GM19452 (cell line): ENCODE data around the gene TNXB.
"Not testable (repeated sequence)": the region's sequence is repeated elsewhere in the genome, so short reads cannot be mapped to it uniquely, and the experiment has no call there.

Experiments
- ATAC-seq: cut with Tn5 transposase; IDR thresholded peaks from one replicate; pipeline ENCODE4 v1.9.1; 2021; ENCODE audit not compliant: unreplicated experiment

The TNXB gene

DNA sequence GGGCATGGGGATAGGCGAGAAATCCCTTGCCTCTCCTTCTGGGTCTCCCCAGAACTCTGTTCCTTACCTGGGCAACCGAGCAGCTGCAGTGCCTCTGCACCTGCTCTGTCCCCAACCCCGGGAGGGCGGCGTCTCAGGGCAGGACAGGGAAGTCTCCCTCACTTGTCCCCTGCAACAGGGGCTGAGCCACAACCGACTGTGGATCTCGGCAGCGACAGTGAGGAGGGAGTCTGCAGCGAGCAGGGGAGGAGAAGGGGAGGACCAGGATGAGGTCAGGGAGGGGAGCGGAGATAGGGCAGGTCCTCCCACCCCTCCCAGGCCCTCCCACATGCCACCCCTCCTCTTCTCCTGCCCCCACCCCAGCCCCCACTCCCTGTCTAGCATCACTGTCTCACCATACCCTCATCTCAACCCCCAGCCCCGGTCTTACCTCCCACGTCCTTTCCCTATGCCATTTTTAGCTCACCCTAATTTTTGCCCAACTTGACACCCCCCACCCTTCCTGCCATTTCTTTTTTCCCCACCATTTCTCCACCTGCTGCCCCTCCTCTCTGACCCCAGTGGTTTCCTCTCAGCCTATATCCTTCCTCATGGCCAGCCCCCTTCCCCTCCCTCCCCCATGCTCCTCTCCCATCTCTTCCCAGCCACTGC lies at the start of gene TNXB:
Gene TNXB, minus strand, starts transcription at position 225 of the 651 bp plus-strand sequence. CDS start 11,140 bp downstream, outside the sequence.
- ATAC-seq = no peak

DNA sequence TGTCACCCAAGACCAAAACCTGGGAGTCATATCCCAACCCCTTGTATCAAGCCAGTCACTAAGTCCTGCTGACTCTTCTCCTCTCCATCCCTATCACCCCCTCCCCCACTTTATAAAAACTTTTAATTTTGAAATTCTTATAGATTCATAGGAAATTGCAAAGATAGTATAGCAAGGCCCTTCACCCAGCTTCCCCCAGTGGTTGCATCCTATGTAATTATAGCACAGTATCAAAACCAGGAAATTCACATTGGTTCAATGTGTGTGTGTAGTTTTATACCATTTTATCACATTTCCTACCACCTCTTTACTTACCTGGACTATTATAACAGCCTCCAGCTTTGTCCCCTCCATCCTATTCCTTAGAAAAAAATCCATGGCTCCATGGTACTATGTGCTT lies 48.9 kb upstream of the TNXB start:
- ATAC-seq = no peak

GRCh38 chr6:32156891-32157290 lies 47.8 kb upstream of the TNXB start:
- no peak for ATAC-seq

DNA sequence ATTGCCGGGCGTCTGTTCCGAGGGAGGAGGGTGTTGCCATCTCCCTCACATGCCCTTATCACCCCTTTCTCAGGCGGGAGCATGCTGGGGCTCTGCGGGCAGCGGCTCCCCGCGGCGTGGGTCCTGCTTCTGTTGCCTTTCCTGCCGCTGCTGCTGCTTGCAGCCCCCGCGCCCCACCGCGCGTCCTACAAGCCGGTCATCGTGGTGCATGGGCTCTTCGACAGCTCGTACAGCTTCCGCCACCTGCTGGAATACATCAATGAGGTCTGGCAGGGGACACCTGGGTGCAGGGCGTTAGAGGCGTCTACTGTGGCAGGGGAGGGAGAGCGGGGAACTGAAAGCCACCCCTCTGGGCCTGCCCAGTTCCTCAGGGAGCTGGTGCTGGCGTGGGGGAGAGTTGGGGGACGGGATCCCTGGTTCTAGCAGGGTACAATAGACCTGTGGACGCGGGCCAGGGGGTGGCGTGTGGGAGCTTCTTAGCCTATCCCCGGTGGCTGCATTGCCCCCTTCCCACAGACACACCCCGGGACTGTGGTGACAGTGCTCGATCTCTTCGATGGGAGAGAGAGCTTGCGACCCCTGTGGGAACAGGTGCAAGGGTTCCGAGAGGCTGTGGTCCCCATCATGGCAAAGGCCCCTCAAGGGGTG lies 45.5 kb upstream of the TNXB start:
- no peak for ATAC-seq

GRCh38 chr6:32153564-32154513 lies 44.7 kb upstream of the TNXB start, which contains the start of gene PPT2:
TSS of gene PPT2 (plus strand) at chr6:32154141. CDS start at chr6:32154595, 454 bp downstream.
- ATAC-seq = no peak

DNA sequence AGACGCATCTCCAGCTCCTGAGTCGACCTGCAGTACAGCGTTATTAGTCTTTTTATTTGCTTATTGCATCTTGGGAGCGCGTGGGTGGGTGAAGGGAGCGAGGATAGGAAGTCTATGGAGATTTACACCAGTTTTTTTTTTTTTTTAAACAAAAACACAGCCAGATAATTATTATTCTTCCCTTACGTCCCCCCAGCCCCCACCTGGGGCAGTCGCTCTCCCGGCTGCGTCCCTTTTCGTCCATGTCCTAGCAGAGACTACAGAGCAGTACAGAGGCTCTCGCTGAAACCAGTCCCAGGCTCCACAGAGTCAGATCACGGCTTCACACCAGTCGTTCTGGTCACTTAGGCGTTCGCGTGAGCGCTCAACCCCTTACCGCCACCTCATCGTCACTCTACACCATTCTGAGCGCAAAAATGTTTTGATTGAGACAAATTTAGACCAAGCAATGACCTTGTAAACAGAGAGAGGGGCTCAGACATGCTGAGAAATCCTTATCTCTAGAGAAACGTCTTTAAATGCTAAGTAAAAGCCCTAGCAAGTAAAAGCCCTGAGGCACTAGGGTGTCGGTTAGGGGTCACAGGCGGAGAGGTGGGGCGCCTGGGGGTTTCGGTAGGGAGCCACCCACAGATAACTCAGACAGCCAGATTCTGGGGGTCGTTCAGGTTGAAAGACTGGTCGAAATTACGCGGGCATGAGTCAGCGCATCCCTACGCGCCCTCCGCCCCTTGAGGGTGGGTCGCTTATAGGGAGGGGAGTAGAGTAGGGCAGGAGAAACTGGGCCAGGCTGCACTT lies 43.8 kb upstream of the TNXB start:
- no peak for ATAC-seq

DNA sequence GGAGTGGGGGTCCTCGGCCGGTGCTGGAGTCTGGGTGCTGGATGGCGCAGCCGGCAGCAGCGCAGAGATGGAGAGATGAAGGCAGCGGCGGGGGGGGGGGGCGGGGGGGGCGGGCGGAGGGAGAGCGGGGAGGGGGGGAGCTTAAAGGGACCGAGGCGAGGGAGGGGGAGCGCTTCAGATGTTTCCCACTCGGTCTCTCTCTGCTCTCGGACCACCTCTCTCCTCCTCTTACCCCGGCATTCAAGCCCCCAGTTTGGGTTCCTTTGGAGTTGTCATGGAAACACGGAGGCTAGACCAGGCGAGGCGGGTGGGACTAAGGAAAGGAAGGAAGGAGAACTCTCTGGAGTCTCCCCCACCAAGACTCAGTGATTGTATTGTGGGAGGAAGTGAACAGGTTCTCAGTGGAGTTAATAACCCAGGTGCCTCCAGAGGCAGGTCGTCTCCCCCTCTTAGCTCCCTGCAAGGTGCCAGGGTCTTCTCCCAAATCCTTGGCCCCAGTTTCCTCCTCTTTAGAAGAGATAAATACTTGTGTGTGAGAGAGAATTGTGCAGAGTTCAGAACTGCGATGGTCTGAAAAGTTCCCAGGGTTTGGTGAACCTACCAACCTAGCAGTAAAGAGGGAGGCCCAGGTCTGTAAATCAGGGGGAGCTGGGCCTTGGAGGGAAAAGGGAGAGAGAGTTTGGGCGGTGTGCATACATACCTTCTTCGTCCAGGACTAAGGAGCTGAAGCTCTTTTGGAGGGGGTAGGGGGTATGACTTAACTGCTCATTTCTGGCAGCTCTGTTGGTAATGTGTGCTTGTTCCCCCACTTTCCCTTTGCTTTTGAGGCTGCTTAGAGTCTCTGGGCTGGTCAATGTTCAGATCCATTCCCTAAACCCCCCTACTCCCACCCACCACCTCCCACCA lies 43.0 kb upstream of the TNXB start, which contains the start of gene PRRT1:
Gene PRRT1, minus strand, starts transcription at position 77 of the 906 bp plus-strand sequence. CDS start 112 bp downstream, outside the sequence.
- no peak for ATAC-seq

- no peak for ATAC-seq
Observed at GRCh38 chr6:32151181-32151862, 42.2 kb upstream of the TNXB start.

DNA sequence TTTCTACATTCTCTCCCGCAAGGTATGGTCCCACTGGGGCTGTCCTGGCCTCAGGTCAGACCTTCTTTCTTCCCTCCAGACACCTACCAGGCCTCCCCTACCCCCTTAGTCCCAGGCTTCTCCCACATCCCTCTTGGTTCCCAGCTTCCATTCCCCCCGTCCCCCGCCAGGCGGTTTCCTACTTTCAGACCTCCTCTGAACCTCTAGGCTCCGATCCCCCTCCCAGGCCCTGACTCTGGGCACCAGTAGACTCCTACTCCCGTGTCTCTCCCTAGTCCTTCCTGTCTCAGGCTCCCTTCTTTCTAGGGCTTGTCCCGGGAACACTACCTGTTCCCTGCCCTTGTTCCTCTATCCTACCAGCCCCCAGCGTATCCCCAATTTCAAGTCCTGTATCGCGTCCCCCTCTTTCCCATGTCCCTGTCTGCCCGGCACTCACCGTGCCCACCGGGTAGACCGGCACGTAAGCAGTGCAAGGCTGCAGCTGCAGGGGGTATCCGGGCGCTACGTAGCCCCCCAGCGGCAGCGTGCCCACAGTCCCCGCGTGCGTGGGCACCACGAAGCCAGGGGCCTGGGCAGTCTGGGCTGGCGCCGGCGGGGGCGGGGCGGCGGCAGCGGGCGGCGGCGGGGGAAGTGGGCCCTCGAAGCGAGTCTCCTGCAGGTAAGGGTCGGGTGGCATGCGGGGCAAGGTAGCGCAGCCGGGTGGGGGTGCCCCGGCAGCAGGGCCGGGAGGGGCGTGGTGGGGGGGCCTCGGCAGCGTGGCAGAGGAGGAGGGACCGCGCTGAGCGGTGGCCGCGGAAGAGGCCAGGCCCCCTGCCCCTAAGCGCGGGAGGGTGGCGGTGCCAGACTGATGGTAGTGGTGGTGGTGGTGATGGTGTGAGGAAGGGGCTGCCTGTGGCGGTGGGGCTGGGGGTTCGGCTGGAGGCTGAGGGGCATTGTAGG lies 41.1 kb upstream of the TNXB start:
- ATAC-seq = no peak

GRCh38 chr6:32149092-32149755 lies 40.1 kb upstream of the TNXB start:
- ATAC-seq = no peak

- no peak for ATAC-seq
Observed at GRCh38 chr6:32148289-32149091, 39.4 kb upstream of the TNXB start.

- ATAC-seq = no peak
Observed at GRCh38 chr6:32147401-32148132, 38.4 kb upstream of the TNXB start.

DNA sequence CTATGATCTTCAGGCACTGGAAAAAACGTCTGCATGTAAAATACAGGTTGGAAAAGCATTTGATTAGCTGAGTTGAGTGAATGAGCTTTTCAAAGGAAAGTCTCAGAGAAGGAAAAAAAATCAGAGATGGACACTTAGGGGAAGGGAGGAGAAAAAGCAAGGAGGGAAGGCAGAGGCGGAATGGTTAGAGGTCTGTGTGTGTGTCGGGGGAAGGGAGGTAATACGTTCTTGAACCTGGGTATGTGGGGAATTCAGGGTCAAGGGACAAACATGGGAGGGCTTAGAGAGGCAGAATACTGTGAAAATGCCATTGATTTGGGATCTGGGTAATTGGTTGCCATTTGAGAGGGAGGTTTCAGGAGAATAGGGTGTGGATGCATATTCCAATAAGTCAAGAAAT lies 37.5 kb upstream of the TNXB start:
- no peak for ATAC-seq

DNA sequence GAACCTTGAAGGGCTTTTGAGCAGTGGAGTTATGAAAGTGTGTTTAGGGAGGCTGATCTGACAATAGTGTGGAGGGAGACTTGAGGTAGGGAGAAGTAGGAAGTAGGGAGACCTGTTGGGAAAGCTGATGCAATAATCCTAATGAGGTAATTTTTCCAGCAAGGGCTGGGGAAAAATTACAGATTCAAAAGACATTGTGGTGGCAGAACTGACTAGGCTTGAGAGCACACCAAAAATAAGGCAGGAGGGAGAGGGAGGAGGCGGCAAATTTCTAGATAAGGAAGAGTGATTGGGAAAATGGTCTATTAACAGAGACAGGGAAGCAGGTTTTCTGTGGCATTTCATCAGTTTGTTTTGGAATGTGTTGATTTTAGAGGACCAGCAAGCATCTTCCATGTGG lies 37.1 kb upstream of the TNXB start:
- no peak for ATAC-seq

- ATAC-seq = not testable (repeated sequence)
Observed at GRCh38 chr6:32144238-32144637, 35.1 kb upstream of the TNXB start.
